Bronchial epithelial cell (primary cell): ENCODE data around the gene TREX2. TPM values are rescaled to one million over a fixed set of nuclear protein-coding genes. Genes with fewer than 3 reads are reported as not detected.

ENCODE experiments used
- DNase-seq: peaks from one replicate; pipeline ENCODE4 v3.0.0-alpha.2; 2010; ENCODE audit warnings: low read depth
- FAIRE-seq: peaks from 2 replicates; lab custom pipeline; 2011; peaks lifted over from hg19 to GRCh38; lab: Jason Lieb, UNC
- H3K27me3 ChIP-seq: 2 replicates; pipeline ENCODE4 v1.5.1; 2011; ENCODE audit warnings: low read length; ENCODE audit not compliant: control insufficient read depth, insufficient read depth
- H3K36me3 ChIP-seq: 2 replicates; pipeline ENCODE4 v1.5.1; 2011; ENCODE audit warnings: low read length; ENCODE audit not compliant: control insufficient read depth, insufficient read depth
- H3K4me3 ChIP-seq: 2 replicates; pipeline ENCODE4 v1.5.1; 2011; ENCODE audit warnings: mild to moderate bottlenecking, low read depth, low read length, control low read depth
- CTCF ChIP-seq: IDR thresholded peaks from 2 replicates; pipeline ENCODE4 v1.5.1; 2011; ENCODE audit warnings: mild to moderate bottlenecking, moderate library complexity, low read length, control low read depth, inconsistent platforms; ENCODE audit not compliant: insufficient read depth, severe bottlenecking
- total RNA-seq: library from RNA; depleted of rRNA; stranded (reverse); fragments of >200 nt; gene quantifications from 2 replicates; pipeline ENCODE4 v1.2.1, GENCODE V29; 2014

The TREX2 gene
- total RNA-seq, 1 donor from 2014 or later = 5.5 TPM

DNA sequence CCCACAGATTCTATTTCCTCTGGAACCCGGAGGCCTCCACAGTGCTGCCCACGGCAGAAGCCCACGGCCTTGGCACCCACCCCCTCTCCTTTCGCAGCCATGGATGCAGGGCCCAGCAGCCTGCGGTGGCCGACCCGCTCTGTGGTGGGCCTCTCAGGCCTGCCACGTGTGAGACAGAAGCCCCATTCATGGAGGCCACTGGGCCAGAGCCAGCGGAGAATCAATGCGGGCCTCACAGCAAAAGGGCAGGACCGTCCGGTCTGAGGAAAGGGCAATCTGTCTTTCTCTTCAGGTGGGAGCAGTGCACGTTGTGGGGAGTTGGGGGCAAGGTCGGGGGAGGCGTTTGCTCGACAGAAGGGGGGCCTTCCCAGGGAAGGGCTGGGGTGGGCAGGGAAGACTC, 32.9 kb upstream of the TREX2 start:
- peaks cover 1% of the 10 kb centered on the region for H3K27me3 ChIP-seq
- no peaks in the 10 kb centered on the region for H3K36me3 ChIP-seq
- TF ChIP-seq CTCF = no peak
- DNase-seq (no peak), FAIRE-seq (no peak)
- H3K4me3 ChIP-seq = no peak overlapping the region

GRCh38 chrX:153477901-153478300, 32.0 kb upstream of the TREX2 start:
- DNase-seq (no peak), FAIRE-seq (no peak)
- no peaks in the 10 kb centered on the region for H3K36me3 ChIP-seq

GRCh38 chrX:153477364-153477857, 31.6 kb upstream of the TREX2 start:
- no peak for FAIRE-seq
- Histone ChIP-seq H3K36me3 (no peaks in the 10 kb centered on the region), H3K27me3 (peaks cover 1% of the 10 kb centered on the region), H3K4me3 (no peak overlapping the region)
- TF ChIP-seq CTCF = no peak
- no peak for DNase-seq

More at GRCh38 chrX:153477901-153478300, 32.0 kb upstream of the TREX2 start:
- TF ChIP-seq CTCF = no peak
- Histone ChIP-seq H3K27me3 (peaks cover 1% of the 10 kb centered on the region), H3K4me3 (no peak overlapping the region)

DNA sequence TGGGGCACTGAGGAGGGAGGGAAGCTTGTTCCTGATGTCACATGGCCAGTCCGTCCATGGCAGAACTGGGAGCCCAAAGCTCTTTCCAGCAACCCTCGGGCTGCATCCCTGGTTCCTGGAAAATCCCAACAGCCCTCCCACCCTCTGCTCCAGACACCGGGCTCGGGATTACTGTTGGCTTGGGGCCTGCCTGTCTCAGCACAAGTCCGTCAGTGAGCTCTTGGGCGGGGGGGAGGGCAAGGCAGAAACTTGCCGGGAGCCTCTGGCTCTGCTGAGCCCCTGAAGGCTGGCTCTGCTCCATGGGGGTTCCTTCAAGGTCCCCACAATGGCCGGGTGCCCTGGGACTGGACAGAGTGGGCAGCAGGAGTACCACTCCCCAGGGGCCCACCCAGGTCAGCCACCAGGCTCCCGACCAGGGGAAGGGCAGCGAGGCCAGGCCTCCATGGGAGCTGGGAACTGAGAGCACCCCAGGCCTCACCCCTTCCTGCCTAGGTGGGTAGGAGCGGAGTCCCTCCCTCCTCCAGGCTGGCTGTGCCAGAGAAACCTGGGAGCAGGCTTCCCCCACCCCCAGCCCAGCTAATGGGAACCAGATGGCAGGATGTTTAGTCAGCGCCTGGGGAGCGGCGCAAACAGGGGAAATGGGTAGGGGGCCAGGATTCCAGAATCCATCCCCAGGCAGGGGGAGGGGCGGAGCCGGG, 31.0 kb upstream of the TREX2 start:
- Histone ChIP-seq H3K4me3 (no peak overlapping the region), H3K36me3 (no peaks in the 10 kb centered on the region), H3K27me3 (peaks cover 1% of the 10 kb centered on the region)
- FAIRE-seq = no peak
- no peak for DNase-seq
- TF ChIP-seq CTCF = no peak

DNA sequence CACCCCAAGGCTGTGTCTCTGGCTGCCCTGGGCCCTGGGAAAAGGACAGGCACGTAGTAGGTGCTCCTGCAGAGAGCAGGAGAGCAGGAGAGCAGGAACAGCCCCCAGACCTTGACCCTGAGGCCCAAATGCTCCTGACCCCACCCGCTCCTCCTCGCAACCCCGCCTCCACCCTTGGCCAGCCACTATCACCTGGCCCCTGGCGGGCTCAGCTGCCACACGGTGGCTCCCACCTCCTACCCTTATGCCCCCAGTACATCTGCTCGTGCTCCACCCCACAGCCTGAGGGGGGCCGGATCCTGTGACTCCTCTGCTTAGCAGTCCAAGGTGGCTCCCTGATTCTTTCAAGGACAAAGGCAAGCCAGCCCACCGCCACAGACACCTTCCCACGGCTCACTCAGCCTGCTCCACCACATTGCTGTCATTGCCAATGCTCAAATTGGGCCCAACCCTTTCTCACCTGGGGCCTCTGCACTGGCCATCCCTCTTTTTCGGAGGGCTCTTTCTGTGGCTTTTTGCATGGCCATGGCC, 30.0 kb upstream of the TREX2 start:
- H3K4me3 ChIP-seq = no peak overlapping the region
- TF ChIP-seq CTCF = no peak
- H3K36me3 ChIP-seq = no peaks in the 10 kb centered on the region
- peaks cover 1% of the 10 kb centered on the region for H3K27me3 ChIP-seq
- DNase-seq = no peak
- FAIRE-seq = no peak

DNA sequence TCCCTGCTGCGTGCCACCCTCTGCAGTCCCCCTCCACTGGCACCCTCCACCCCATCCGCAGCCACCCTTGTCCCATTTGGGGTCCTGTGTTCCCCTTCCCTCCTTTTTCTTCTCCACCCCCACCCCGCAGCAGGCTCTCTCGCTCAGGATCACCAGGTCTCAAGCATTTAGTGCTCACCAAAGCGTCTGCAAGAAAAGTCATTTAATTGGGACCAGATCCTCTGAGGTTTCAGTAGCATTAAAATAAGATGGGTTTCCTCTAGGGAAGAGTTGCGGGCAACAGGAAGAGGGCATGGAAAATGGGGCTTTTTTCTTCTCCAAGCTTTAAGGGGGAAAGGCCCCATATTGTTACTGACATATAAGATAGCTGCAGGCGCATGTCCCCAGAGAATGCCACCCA, 29.4 kb upstream of the TREX2 start:
- Histone ChIP-seq H3K36me3 (no peaks in the 10 kb centered on the region), H3K4me3 (no peak overlapping the region), H3K27me3 (peaks cover 1% of the 10 kb centered on the region)
- DNase-seq (no peak), FAIRE-seq (no peak)
- TF ChIP-seq CTCF = no peak
